Skin epidermis (tissue), 12 donors: ENCODE results near the gene PPP1R15B.

ENCODE experiments used
- H3K27ac ChIP-seq, 21 experiments: fragments of 200-600 bp; sonication (generic) in 11 of 21; one replicate each; pipeline ENCODE4 v1.5.0; 2020; ENCODE audit warnings: mild to moderate bottlenecking in 3 of 21, inconsistent platforms in 2 of 21, moderate library complexity in 2 of 21
- H3K4me3 ChIP-seq, 7 experiments: fragments of 200-600 bp; sonication (generic) in 2 of 7; one replicate each; pipeline ENCODE4 v1.5.0; 2020; ENCODE audit warnings: inconsistent platforms in 2 of 7, mild to moderate bottlenecking in 2 of 7, moderate library complexity in 1 of 7

Gene PPP1R15B

DNA sequence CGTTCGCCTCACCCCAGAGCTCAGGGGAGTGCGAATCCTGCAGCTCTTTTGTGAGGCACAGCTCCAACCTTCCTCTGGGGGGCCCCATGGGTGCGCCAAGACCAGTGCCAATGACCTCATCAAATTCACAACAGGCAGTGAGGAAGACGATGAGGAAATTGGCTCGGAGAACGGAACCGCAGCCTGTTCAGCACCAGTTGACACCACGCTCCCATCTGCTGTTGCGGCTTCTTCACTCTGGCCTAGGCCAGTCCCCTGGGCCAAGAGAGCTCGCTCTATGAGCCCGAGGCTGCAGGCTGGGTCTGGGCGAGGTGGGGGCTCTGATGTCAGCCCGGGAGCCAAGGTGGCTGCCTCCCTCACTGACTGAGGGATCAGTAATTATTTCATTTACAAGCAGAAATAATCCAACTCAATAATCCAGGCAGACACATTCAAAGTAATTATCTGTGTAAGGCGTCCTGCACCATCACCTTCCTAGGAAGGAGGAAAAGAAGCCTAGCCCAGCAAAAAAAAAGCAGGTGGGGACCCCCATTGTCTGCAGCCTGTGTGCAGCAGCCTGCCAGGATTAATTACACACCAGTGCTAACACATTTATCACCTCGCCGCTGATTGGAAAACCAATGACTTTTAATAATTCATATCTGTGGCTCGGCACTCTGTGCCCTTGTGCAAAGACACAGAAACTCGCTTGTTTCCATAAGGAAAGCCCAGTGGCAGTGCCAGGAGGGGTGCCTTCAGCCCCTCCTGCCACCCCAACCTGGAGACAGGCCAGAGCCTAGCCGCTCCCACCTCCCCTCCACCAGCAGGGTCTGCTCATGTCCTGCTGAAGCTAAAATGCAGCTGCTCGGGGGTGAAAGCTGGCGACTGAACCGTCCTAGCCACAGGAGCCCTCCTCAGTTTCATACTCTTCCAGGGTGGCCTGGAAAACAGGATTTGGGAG is 53.8 kb downstream of the PPP1R15B start:
- Histone ChIP-seq H3K4me3 (no peak overlapping the region), H3K27ac (no peak overlapping the region)

DNA sequence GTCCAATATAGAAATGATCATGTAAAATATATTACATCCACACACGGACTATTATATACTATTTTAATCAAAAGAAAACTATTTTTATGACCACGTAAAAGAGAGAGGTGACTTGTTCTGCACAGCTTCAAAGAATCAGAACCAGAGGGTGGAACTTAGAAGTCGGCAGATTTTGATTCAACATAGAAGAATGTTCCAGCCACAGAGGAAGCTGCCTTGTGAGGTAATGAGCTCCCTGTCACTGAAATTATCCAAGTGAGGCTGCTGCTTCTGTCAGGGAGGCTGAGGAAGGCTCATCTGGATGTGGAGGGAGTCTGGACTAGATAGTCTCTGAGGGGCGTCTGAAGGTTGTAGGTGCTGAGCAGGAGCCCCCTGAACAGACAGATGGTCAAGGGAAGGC is 54.6 kb downstream of the PPP1R15B start:
- H3K27ac ChIP-seq: no peak overlapping the region

DNA sequence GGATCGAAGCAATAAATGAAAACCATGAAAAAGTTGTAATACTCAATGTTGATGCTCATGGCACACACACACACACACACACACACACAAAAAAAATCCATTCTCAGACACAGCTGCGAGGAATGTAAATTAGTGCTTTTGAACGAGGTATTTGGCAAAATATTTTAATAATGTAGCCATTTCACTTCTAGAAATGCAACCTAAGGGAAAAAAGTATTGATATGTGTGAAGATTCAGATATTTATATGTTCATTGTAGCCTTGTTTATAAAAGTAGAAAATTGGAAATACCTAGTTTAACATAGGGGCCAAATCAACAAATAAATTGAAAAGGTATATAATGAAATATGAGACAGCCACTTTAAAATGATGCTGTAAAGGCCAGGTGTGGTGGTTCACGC is 55.7 kb downstream of the PPP1R15B start:
- no peak overlapping the region for H3K27ac ChIP-seq

More for the DNA sequence above, 54.6 kb downstream of the PPP1R15B start:
- H3K4me3 ChIP-seq: no peak overlapping the region

DNA sequence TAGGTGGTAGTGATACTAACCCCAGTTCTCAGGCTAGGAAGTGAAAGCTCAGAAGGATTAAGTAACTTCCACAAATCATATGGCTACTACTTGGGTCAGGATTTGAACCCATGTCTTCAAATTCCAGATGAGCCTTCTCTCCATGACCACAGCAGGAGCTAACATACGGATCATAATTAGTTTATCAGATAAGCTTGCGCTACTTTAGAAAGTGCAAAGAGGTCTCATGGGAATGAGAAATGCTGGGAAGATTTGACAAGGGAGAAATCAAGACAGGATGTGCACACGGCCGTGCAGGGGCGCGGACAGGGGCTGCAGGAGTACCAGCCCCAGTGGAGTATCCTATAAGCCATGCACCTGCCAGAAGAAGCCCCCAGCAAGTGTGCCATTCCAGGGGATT is 57.0 kb downstream of the PPP1R15B start:
- Histone ChIP-seq H3K27ac (no peak overlapping the region), H3K4me3 (no peak overlapping the region)

More for the DNA sequence above, 55.7 kb downstream of the PPP1R15B start:
- no peak overlapping the region for H3K4me3 ChIP-seq
